GM11168 (cell line): Measurements from ENCODE around the gene PTPRT.

ENCODE experiments used
- in situ Hi-C: fragments of 300-500 bp; cut with MboI; formaldehyde crosslinking; loops from one replicate; pipeline ENCODE4 v1.12.0; 2022; ENCODE audit warnings: low sequenced_read_pairs; ENCODE audit not compliant: unreplicated experiment

PTPRT gene

GRCh38 chr20:43189554-43190331, at the start of gene PTPRT:
Gene PTPRT, minus strand, starts transcription at chr20:43189906. Its CDS starts 173 bp downstream, at chr20:43189733.
- in situ Hi-C loops = no loop called here

GRCh38 chr20:43238833-43239232, 49.1 kb upstream of the PTPRT start:
- in situ Hi-C loops = no loop called here

DNA sequence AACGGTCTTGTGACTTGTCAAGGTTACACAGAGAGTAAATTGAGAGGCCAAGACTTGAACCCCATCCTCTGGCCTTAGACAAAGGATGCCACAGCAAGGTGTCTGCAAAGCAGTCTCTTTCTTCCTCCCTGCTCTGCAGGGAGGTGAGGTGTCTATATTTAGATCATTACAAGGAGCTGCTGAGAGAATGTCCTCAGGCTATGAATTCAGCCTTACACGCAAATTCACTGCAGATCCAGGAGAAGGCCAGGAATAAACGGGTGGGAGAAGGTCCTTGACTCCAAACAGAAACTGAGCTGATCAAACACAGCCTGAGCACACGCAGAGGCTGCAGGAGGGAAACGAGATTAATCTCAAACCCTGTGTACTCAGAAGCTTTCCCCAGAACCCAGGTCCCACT, 48.6 kb upstream of the PTPRT start:
- in situ Hi-C loops = no loop called here

GRCh38 chr20:43237651-43238168, 48.0 kb upstream of the PTPRT start:
- in situ Hi-C loops = no loop called here

DNA sequence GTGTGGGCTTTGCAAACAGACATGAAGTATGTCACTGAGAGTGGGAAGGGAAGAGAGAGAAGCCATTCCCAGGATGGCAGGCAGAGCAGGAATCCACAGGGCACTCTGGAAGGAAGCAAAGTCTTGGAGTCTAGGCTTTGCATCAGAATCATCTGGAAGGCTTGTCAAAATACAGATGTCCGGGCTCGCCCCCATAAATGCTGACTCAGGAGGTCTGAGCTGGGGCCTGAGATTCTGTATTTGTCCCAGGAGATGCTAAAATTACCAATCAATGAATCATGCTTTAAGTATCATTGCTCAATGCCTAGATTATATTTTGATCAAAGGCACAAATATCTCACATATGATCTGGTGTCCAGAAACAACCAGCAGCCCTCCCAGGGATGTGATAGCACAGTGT, 46.3 kb upstream of the PTPRT start:
- in situ Hi-C loops = no loop called here

DNA sequence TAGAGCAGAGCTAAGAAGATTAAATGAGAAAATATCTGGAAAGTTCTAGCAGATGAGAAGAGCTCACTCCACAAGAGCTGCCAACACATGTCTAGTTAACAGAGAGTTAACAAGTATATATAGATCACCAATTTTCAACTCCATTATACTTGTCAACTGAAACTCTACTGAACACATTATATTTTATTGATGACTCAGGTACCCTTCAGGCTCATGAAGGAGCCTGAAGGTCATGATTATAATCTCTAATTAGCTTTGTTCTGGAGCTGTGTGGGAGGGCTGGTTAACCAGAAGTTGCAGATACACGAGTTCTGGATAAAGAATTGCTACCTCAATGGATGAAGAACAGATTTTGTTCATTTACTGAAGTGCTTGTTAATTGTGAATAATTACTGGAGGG, 42.1 kb upstream of the PTPRT start:
- in situ Hi-C loops = no loop called here

- in situ Hi-C loops = no loop called here
Measured at GRCh38 chr20:43229696-43230095, 40.0 kb upstream of the PTPRT start.

- in situ Hi-C loops = no loop called here
Measured at GRCh38 chr20:43220612-43221011, 30.9 kb upstream of the PTPRT start.

DNA sequence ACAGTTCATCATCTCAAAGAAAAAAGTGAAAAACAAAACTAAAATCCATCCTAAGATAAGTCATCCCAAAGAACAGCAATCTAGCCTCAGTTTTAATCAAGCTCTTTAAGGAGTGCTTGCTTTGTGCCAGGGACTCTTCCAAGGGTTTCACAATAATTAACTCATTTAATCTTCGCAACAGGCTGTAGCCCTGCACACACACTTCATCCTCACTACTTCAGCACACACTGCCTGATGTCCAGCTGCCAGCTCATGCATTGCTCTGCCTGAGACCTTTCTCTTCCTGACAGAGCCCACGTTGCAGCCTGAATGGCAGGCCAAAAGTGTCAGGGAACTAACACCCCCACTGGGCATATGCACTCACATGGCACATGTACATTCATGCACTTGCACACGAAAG, 21.2 kb upstream of the PTPRT start:
- in situ Hi-C loops = no loop called here

- in situ Hi-C loops = no loop called here
Measured at GRCh38 chr20:43209831-43210230, 20.1 kb upstream of the PTPRT start.

DNA sequence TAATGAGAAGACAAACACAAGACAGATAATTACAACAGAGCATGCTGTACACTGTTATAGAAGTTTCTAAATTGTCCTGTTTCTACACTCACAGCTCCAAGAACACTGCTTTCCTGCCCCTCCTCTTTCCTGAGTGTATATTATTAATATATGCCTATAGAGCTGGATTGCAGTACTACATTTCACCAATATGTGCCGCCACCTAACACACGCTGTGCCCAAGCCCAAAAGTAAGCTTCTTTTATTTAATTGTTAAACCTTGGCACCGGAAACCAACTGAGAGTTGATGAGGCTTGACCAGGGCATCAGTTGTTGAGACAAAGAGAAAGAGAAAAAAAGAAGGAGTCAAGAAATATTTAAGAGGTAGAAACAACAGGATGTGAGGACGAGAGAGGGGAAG, 16.0 kb upstream of the PTPRT start:
- in situ Hi-C loops = no loop called here

- in situ Hi-C loops = no loop called here
Measured at GRCh38 chr20:43202100-43202499, 12.4 kb upstream of the PTPRT start.

DNA sequence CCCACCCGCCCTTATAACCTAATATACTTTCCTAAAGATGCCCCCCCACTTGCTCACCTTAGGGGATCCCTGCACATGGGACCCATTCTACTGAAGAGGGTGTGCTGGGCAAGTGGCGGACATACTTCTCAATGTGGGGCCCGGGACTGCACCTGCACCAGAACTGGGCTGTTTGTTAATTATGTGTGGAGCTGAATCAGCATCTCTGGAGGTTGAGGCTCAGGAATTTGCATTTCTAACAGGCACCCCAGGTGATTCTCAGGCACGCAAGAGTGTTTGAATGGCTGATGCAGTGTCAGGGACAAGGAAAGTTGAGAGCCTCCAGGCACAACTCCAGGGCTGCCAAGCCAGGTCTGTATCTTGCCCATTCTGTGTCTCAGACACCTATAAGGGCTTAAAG, 8.9 kb upstream of the PTPRT start:
- in situ Hi-C loops = no loop called here

GRCh38 chr20:43196243-43196642, 6.5 kb upstream of the PTPRT start:
- in situ Hi-C loops = no loop called here

- in situ Hi-C loops = no loop called here
Measured at GRCh38 chr20:43194137-43194536, 4.4 kb upstream of the PTPRT start.

DNA sequence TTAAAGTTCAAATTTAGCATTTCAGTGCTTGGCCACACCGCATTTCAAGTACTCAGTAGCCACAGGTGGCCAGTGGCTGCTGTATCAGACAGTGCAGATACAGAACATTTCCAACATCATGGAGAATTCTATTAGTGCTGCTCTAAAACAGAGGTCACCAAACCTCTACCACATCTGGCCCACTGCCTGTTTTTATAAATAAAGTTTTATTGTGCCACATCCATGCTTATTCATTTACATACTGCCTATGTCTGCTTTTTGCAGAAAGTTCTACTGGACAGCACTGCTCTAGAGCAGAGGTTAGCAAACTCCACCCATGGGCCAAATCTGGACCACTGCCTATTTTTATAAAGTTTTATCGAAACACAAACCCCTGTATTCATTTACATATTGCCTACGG, 3.7 kb upstream of the PTPRT start:
- in situ Hi-C loops = no loop called here

- in situ Hi-C loops = no loop called here
Measured at GRCh38 chr20:43191946-43192863, 2.5 kb upstream of the PTPRT start.

DNA sequence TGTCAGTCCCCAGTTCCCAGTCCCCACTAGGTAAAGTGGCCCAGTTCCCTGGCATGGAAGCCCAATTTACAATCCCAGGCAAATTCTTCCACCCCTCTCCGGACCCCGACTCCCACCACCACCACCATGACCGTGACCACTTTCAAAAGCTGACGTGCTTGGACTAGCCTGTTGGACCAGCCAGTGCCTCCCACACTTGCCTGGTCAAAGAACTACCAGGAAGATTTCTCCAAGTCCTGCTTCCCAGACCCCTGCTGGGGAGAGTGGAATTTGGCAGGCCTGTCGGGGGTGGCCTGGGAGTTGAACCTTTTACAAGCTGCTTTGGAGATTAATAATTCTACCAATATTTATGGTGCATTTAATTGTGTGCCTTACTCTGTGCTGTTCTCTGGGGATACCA, 1.4 kb upstream of the PTPRT start:
- in situ Hi-C loops = no loop called here

GRCh38 chr20:43190332-43190953, 737 bp upstream of the PTPRT start:
- in situ Hi-C loops = no loop called here

- in situ Hi-C loops = no loop called here
Measured at GRCh38 chr20:43188861-43189553, 699 bp downstream of the PTPRT start.
